B cell (primary cell): ENCODE results near the gene COL25A1. TPM values are rescaled to one million over a fixed set of nuclear protein-coding genes. Genes with fewer than 3 reads are reported as not detected.

ENCODE experiments used
- ATAC-seq: fragments of 200-7000 bp; cut with Tn5 transposase; one replicate; pipeline ENCODE4 v1.10.0; 2021; ENCODE audit warnings: low read depth, mild to moderate bottlenecking, moderate number of reproducible peaks, moderate library complexity
- CTCF ChIA-PET: fragments of 350-600 bp; sonication (Branson Sonifier 250); formaldehyde crosslinking; loops from one replicate; lab custom pipeline; 2021; ENCODE audit warnings: antibody characterized with exemption, inconsistent platforms; lab: Charles Lee
- POLR2A ChIA-PET: fragments of 350-600 bp; sonication (Branson Sonifier 250); formaldehyde crosslinking; loops from one replicate; lab custom pipeline; 2021; ENCODE audit warnings: antibody characterized with exemption; lab: Charles Lee
- DNase-seq: peaks from one replicate; pipeline ENCODE4 v3.0.0; 2013
- H2AFZ ChIP-seq: 2 replicates; pipeline ENCODE4 v1.6.1; 2012; ENCODE audit warnings: mild to moderate bottlenecking, low read depth, low read length; ENCODE audit not compliant: insufficient read depth, poor library complexity, severe bottlenecking
- H3K27ac ChIP-seq, 2 donors: 1 replicate in 1 of 2; 2 replicates in 1 of 2; pipeline ENCODE4 v1.5.1; 2012 to 2013; ENCODE audit warnings: low read length in 2 of 2, mild to moderate bottlenecking in 2 of 2, moderate library complexity in 1 of 2
- H3K27me3 ChIP-seq, 4 experiments: fragments of 200-600 bp in 1 of 4; sonication (generic) in 1 of 4; replicated peaks in 1 of 4; 1 replicate in 2 of 4; 2 replicates in 2 of 4; pipeline versions ENCODE4 v1.6.1 to v1.7.0; 2013 to 2016; ENCODE audit warnings: low read length in 3 of 4, mild to moderate bottlenecking in 2 of 4, mixed read lengths in 1 of 4, moderate library complexity in 1 of 4; ENCODE audit not compliant: insufficient read depth in 4 of 4, control insufficient read depth in 3 of 4; ENCODE audit errors: control extremely low read depth in 1 of 4
- H3K36me3 ChIP-seq, 2 experiments: replicated peaks in 1 of 2; 1 replicate in 1 of 2; 2 replicates in 1 of 2; pipeline versions ENCODE4 v1.6.1 to v1.7.1; 2013; ENCODE audit warnings: low read length in 1 of 2; ENCODE audit not compliant: insufficient read depth in 2 of 2, control insufficient read depth in 1 of 2; ENCODE audit errors: control extremely low read depth in 1 of 2, extremely low read depth in 1 of 2
- H3K4me1 ChIP-seq, 2 donors: fragments of 200-600 bp in 1 of 2; sonication (generic) in 1 of 2; 1 replicate in 1 of 2; 2 replicates in 1 of 2; pipeline versions ENCODE4 v1.5.1 to v1.6.1; 2013 to 2017; ENCODE audit warnings: low read length in 2 of 2; ENCODE audit not compliant: control insufficient read depth in 2 of 2, insufficient read depth in 2 of 2
- H3K4me2 ChIP-seq: replicated peaks from 2 replicates; pipeline ENCODE3; 2012; ENCODE audit warnings: mild to moderate bottlenecking, low read depth, low read length; ENCODE audit not compliant: poor library complexity, severe bottlenecking
- H3K4me3 ChIP-seq, 5 experiments: fragments of 200-600 bp in 1 of 5; sonication (generic) in 1 of 5; 1 replicate in 3 of 5; 2 replicates in 2 of 5; pipeline versions ENCODE4 v1.5.1 to v1.7.0; 2011 to 2016; ENCODE audit warnings: low read length in 4 of 5, mild to moderate bottlenecking in 4 of 5, low read depth in 2 of 5, control low read depth in 1 of 5, moderate library complexity in 1 of 5; ENCODE audit not compliant: insufficient read depth in 1 of 5; ENCODE audit errors: control extremely low read depth in 1 of 5, extremely low read depth in 1 of 5
- H3K79me2 ChIP-seq: fragments of 200-600 bp; sonication (generic); one replicate; pipeline ENCODE4 v1.6.0; 2016; ENCODE audit warnings: low read length; ENCODE audit not compliant: control insufficient read depth, insufficient read depth
- H3K9ac ChIP-seq: fragments of 200-600 bp; sonication (generic); 2 replicates; pipeline ENCODE4 v1.6.1; 2017; ENCODE audit warnings: mild to moderate bottlenecking, low read length, moderate library complexity
- H3K9me3 ChIP-seq, 3 donors: one replicate each; pipeline versions ENCODE4 v1.6.1 to v1.7.1; 2013; ENCODE audit warnings: low read length in 2 of 3; ENCODE audit not compliant: control insufficient read depth in 2 of 3, insufficient read depth in 1 of 3; ENCODE audit errors: control extremely low read depth in 1 of 3
- H4K20me1 ChIP-seq: 2 replicates; pipeline ENCODE4 v1.6.0; 2012; ENCODE audit warnings: mild to moderate bottlenecking, low read length; ENCODE audit not compliant: insufficient read depth, control insufficient read depth, poor library complexity, severe bottlenecking
- H3K27ac Mint-ChIP-seq: one replicate; pipeline ENCODE4 v1.8.0; 2021; ENCODE audit warnings: mixed read lengths
- H3K27me3 Mint-ChIP-seq: one replicate; pipeline ENCODE4 v1.8.0; 2021; ENCODE audit warnings: mixed read lengths
- H3K4me1 Mint-ChIP-seq: one replicate; pipeline ENCODE4 v1.8.0; 2021; ENCODE audit warnings: mixed read lengths
- H3K4me3 Mint-ChIP-seq: one replicate; pipeline ENCODE4 v1.8.0; 2021; ENCODE audit warnings: mixed read lengths
- H3K9me3 Mint-ChIP-seq: one replicate; pipeline ENCODE4 v1.8.0; 2022; ENCODE audit warnings: mixed read lengths; ENCODE audit not compliant: insufficient read depth
- CTCF ChIP-seq: fragments of 200-600 bp; IDR thresholded peaks from one replicate; pipeline ENCODE4 v1.8.0; 2022; ENCODE audit warnings: antibody characterized with exemption, mild to moderate bottlenecking
- EZH2 ChIP-seq: IDR thresholded peaks from 2 replicates; pipeline ENCODE4 v1.6.1; 2012; ENCODE audit warnings: borderline replicate concordance, low read depth, mild to moderate bottlenecking, moderate library complexity, low read length; ENCODE audit not compliant: insufficient read depth, poor library complexity, severe bottlenecking
- WGBS: methylation state at CpG from one replicate; pipeline ENCODE4 v1.1.5; 2013; ENCODE audit warnings: missing lambda C conversion rate; ENCODE audit not compliant: insufficient coverage; 5-methylcytosine and 5-hydroxymethylcytosine counted together
- intact Hi-C: fragments of 100-400 bp; cut with micrococcal nuclease; formaldehyde crosslinking; loops from one replicate; pipeline ENCODE4 v1.10.0; 2022
- polyA plus RNA-seq: library from polyadenylated mRNA; depleted of rRNA; stranded (reverse); fragments of >200 nt; gene quantifications from 2 replicates; pipeline ENCODE4 v1.2.3, GENCODE V29; 2012
- total RNA-seq, 2 donors: library from RNA; stranded (reverse); fragments of 120-200 nt in 1 of 2; gene quantifications; 1 replicate in 1 of 2; 2 replicates in 1 of 2; pipeline versions ENCODE4 v1.2.3 to v1.2.4, GENCODE V29; 2013 to 2022

The COL25A1 gene
- total and polyA plus RNA-seq, 2 donors (not counting 1 experiment from before 2014, with no cell fraction given) = not detected

- DNase-seq = no peak
- WGBS = 97% methylated on average over 3 of the region's 3 CpGs
Observed at GRCh38 chr4:109183931-109184490, 118.4 kb downstream of the COL25A1 start.

GRCh38 chr4:109182696-109183095, 119.8 kb downstream of the COL25A1 start:
- Histone ChIP-seq H4K20me1 (no peaks in the 10 kb centered on the region), H3K4me2 (no peak overlapping the region), H3K9ac (no peak overlapping the region), H2AFZ (no peak overlapping the region), H3K9me3 (no peaks in the 10 kb centered on the region), H3K4me1 (no peaks in the 10 kb centered on the region), H3K27ac (no peak overlapping the region), H3K79me2 (no peaks in the 10 kb centered on the region), H3K27me3 (no peaks in the 10 kb centered on the region), H3K4me3 (no peak overlapping the region), H3K36me3 (no peaks in the 10 kb centered on the region)
- no peak for TF ChIP-seq CTCF
- no peak for TF ChIP-seq EZH2
- CTCF ChIA-PET = no interaction called here
- no peak overlapping the region for H3K27ac Mint-ChIP-seq
- ATAC-seq (no peak), DNase-seq (no peak)
- intact Hi-C loops = no loop called here
- peaks cover 2% of the 10 kb centered on the region for H3K9me3 Mint-ChIP-seq
- H3K4me3 Mint-ChIP-seq = no peak overlapping the region
- H3K4me1 Mint-ChIP-seq = no peaks in the 10 kb centered on the region
- no CpG with 5 or more reads among the region's 3 CpGs for WGBS
- POLR2A ChIA-PET = no interaction called here
- H3K27me3 Mint-ChIP-seq = no peaks in the 10 kb centered on the region

More at GRCh38 chr4:109183931-109184490, 118.4 kb downstream of the COL25A1 start:
- Histone ChIP-seq H3K27me3 (no peaks in the 10 kb centered on the region), H3K27ac (no peak overlapping the region), H4K20me1 (no peaks in the 10 kb centered on the region), H3K9me3 (no peaks in the 10 kb centered on the region), H3K4me2 (no peak overlapping the region), H3K4me1 (no peaks in the 10 kb centered on the region), H2AFZ (no peak overlapping the region), H3K79me2 (no peaks in the 10 kb centered on the region), H3K9ac (no peak overlapping the region), H3K4me3 (no peak overlapping the region), H3K36me3 (no peaks in the 10 kb centered on the region)
- Mint-ChIP-seq H3K27ac (no peak overlapping the region), H3K27me3 (peaks cover 4% of the 10 kb centered on the region), H3K4me3 (no peak overlapping the region), H3K4me1 (no peaks in the 10 kb centered on the region), H3K9me3 (peaks cover 2% of the 10 kb centered on the region)
- ChIA-PET CTCF (no interaction called here), POLR2A (no interaction called here)
- intact Hi-C loops = no loop called here
- TF ChIP-seq EZH2 = no peak
- TF ChIP-seq CTCF = no peak
- no peak for ATAC-seq
